ENCODE results near the gene ABHD6. TPM values are rescaled to one million over a fixed set of nuclear protein-coding genes. Genes with fewer than 3 reads are reported as not detected.

ABHD6 gene, protein sequence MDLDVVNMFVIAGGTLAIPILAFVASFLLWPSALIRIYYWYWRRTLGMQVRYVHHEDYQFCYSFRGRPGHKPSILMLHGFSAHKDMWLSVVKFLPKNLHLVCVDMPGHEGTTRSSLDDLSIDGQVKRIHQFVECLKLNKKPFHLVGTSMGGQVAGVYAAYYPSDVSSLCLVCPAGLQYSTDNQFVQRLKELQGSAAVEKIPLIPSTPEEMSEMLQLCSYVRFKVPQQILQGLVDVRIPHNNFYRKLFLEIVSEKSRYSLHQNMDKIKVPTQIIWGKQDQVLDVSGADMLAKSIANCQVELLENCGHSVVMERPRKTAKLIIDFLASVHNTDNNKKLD
- 9.2 and 10.1 TPM in 2 replicates for total RNA-seq

DNA sequence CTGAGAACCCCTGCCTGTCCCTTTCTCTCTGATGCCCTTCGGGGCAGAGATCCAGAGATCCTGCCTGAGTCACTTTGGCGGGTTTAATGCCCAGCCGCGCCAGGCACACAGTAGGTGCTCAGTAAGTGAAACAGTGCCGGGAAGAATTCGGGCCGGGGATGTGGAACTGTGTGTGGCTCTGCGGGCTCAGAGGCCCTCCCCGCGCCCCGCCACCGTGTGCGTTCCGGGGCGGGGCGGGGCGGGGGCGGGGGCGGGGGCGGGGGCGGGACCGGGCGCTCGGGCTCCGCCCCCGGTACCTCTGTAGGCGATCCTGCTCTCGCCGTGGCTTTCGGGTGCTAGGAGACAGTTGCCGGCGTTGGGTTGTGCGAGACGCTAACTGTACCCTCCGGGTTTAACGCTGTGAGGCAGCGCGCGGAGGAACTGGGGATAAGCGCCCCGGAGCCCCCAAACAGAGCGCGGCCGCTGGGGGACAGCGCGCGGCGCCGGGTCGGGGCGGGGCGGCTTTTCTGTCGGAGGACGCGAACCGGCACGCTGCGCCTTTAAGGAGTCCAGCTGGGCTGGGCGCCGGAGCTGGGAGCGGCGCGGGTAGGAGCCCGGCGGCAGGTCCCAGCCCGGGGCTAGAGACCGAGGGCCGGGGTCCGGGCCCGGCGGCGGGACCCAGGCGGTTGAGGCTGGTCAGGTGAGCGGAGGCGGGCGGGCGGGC, at the start of gene ABHD6:
Gene ABHD6, plus strand, starts transcription at position 555 of the 703 bp plus-strand sequence. CDS start 18,795 bp downstream, outside the sequence.
- Mint-ChIP-seq H3K27ac (peak within 1 kb of the TSS; percentile 67), H3K4me3 (peak within 1 kb of the TSS; percentile 90), H3K27me3 (ENCODE audit: insufficient read depth) (peaks cover 32% of the 10 kb centered on the region), H3K4me1 (ENCODE audit: low read depth) (peaks cover 12% of the 10 kb centered on the region), H3K36me3 (ENCODE audit: low read depth) (no peaks in the 10 kb centered on the region), H3K9me3 (no peaks in the 10 kb centered on the region)
- peak; percentile 78 for DNase-seq (ENCODE audit: low spot score)
- intact Hi-C loops (cut with micrococcal nuclease): loop anchor here (1.0 to 10.0 kb wide), 8 partner anchors 23 to 643 kb away; partner anchors contain the start of genes ARF4, DENND6A, FLNB and HTD2

DNA sequence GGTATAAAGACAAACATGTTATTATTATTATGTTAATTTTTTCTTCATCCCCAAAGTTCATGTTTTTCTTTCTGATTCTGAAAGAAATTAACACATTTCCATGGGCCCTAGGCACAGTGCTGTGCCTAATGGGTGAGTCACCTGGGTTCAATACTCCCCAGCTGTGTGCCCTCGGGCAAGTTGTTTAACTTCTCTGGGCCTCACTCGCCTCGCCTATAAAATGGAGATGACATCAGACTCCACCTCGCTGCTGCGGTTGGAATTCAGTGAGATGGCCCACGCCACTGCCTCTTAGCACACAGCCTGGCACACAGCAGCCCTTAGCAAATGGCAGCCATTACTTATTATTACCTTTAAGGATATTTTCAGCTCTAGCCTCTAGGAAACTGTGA, 49.4 kb upstream of the ABHD6 start:
- Mint-ChIP-seq H3K4me3 (no peak overlapping the region), H3K27ac (no peak overlapping the region), H3K27me3 (ENCODE audit: insufficient read depth) (no peaks in the 10 kb centered on the region), H3K4me1 (ENCODE audit: low read depth) (no peaks in the 10 kb centered on the region), H3K9me3 (no peaks in the 10 kb centered on the region), H3K36me3 (ENCODE audit: low read depth) (no peaks in the 10 kb centered on the region)
- no peak for DNase-seq (ENCODE audit: low spot score)
- intact Hi-C loops (cut with micrococcal nuclease): loop anchor here (5.0 kb wide), 1 partner anchor 49 kb away; the partner anchor contains the start of gene ABHD6

DNA sequence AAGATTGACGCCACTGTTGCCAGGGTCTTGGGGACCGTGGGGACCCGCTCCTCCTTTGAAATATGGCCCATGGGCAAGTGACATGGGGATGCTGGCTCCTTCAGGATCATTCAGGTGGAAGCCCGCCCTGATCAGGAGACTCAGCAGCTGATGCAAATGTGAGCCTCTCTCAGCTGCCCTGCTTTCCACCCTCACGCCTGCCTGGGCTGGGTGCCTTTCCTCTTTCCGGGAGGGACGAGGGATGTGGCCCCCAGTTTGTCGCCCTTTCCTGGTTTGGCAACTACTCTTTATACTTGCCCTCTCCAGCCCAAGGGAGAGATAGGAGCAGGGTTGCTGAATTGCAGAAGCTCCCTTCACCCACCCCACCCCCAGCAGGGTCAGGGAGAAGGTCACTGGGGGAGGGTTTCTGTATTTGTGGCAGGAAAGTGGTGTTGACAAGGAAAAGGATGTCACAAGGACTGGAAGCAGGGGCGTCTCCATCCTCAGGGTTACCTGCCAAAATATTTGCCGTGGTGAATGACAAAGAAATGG, 48.6 kb upstream of the ABHD6 start:
- intact Hi-C loops (cut with micrococcal nuclease): loop anchor here (5.0 kb wide), 1 partner anchor 48 kb away; the partner anchor contains the start of gene ABHD6
- DNase-seq (ENCODE audit: low spot score): no peak
- Mint-ChIP-seq H3K4me1 (ENCODE audit: low read depth) (no peaks in the 10 kb centered on the region), H3K27ac (no peak overlapping the region), H3K9me3 (no peaks in the 10 kb centered on the region), H3K4me3 (no peak overlapping the region), H3K36me3 (ENCODE audit: low read depth) (no peaks in the 10 kb centered on the region), H3K27me3 (ENCODE audit: insufficient read depth) (no peaks in the 10 kb centered on the region)

DNA sequence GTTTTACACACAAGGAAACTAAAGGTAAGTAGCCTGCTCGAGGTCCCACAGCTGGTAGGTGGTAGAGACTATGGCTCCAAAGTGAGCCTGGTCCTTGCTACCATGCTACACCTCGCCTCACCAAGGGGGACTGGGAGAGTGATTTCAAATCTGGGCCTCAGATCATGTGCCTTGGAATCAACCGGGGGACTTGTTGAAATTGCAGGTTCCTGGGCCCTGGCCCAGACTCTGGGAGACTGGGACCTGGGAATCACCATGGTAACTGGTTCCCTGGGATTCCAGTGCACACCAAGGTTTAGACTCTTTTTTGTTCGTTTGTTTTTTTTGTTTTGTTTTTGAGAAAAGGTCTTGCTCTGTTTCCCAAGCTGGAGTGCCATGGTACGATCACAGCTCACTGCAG, 47.9 kb upstream of the ABHD6 start:
- Mint-ChIP-seq H3K27me3 (ENCODE audit: insufficient read depth) (no peaks in the 10 kb centered on the region), H3K9me3 (no peaks in the 10 kb centered on the region), H3K36me3 (ENCODE audit: low read depth) (no peaks in the 10 kb centered on the region), H3K4me3 (no peak overlapping the region), H3K4me1 (ENCODE audit: low read depth) (no peaks in the 10 kb centered on the region), H3K27ac (no peak overlapping the region)
- no peak for DNase-seq (ENCODE audit: low spot score)
- intact Hi-C loops (cut with micrococcal nuclease): loop anchor here (5.0 kb wide), 1 partner anchor 48 kb away; the partner anchor contains the start of gene ABHD6

DNA sequence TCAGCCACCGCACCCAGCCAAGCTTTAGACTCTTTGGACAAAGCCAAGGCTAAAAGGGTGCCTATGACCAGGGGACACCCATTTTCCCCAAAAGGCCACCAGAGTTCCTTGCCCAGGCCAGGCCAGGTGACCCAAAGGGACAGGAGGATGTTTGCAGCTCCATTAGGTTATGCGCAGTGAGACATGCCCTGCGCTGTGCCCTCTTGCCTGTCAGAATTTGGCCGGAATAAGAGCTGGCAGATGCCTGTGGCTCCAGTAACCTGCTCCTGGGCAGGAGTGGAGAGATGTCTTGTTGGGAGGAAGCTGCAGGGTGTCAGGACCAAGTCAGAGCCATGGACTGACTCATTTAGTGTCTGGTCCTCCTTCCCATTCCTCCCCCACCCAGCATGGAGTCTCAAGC, 47.3 kb upstream of the ABHD6 start:
- Mint-ChIP-seq H3K9me3 (no peaks in the 10 kb centered on the region), H3K4me3 (no peak overlapping the region), H3K27ac (no peak overlapping the region), H3K27me3 (ENCODE audit: insufficient read depth) (no peaks in the 10 kb centered on the region), H3K36me3 (ENCODE audit: low read depth) (no peaks in the 10 kb centered on the region), H3K4me1 (ENCODE audit: low read depth) (no peaks in the 10 kb centered on the region)
- intact Hi-C loops (cut with micrococcal nuclease): no loop called here
- no peak for DNase-seq (ENCODE audit: low spot score)

DNA sequence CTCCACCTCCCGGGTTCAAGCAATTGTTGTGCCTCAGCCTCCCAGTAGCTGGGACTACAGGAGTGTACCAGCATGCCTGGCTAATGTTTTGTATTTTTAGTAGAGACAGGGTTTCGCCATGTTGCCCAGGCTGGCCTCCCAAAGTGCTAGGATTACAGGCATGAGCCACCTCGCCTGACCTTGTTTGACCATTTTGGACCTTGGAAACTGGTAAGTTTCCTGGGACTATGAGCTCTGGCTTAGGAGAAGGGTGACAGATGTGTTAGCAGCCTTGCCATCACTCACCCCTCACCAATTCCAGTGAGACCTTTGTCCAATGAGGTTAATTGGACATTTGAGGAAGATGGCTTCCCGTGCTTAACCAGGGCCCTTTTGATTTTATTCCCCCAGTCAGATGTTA, 46.7 kb upstream of the ABHD6 start:
- Mint-ChIP-seq H3K4me3 (no peak overlapping the region), H3K9me3 (no peaks in the 10 kb centered on the region), H3K27ac (no peak overlapping the region), H3K4me1 (ENCODE audit: low read depth) (no peaks in the 10 kb centered on the region), H3K27me3 (ENCODE audit: insufficient read depth) (no peaks in the 10 kb centered on the region), H3K36me3 (ENCODE audit: low read depth) (no peaks in the 10 kb centered on the region)
- DNase-seq (ENCODE audit: low spot score): no peak
- intact Hi-C loops (cut with micrococcal nuclease): no loop called here

DNA sequence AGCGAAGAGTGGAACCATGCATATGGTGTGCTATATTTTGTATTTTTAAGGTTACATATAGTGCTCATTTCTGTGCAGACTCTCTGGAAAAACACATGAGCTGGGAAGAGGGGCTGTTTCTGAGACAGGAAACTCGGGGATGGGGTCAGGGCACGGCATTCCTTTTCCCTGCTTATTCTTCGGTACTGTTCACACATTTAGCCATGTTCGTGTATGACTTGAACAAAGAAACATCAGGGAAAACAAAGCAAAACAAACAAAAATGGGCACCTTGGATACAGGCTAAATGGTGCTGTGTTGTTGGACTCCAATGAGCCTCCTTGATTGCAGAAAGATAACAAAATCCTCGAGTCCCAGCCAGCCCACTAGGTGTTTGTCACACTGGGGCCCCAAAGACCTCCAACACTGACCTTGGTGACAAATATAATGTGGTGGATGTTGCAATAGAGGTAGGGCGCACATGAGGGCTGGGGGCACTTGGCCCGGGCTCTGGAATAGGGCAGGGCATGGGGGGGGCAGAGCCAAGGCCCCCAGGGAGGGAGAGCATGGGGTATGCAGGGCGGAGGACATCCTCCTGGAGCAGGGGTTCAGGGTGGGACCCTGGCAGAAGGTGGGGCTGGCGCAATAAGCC, 46.1 kb upstream of the ABHD6 start:
- DNase-seq (ENCODE audit: low spot score): no peak
- Mint-ChIP-seq H3K36me3 (ENCODE audit: low read depth) (no peaks in the 10 kb centered on the region), H3K4me3 (no peak overlapping the region), H3K27ac (no peak overlapping the region), H3K9me3 (no peaks in the 10 kb centered on the region), H3K4me1 (ENCODE audit: low read depth) (no peaks in the 10 kb centered on the region), H3K27me3 (ENCODE audit: insufficient read depth) (no peaks in the 10 kb centered on the region)
- intact Hi-C loops (cut with micrococcal nuclease): no loop called here

DNA sequence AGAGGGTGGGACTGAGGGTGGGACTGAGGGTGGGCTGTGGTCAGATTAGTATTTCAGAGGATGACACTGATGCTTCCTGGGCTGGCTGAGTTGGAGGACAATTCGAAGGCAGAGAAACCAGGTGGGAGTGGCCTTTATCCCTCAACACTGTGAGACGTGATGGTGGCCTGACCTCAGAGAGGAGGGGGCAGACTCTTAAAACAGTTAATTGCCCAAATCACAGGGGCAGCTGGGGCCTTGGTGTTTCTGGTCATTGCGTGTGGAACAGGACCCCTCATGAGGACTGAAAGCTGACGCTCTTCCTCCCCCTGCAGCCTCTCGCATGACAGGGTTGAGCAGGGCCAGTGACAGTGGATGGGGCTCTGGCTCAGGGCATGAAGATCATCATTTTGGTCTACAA, 45.5 kb upstream of the ABHD6 start:
- Mint-ChIP-seq H3K27ac (no peak overlapping the region), H3K36me3 (ENCODE audit: low read depth) (no peaks in the 10 kb centered on the region), H3K27me3 (ENCODE audit: insufficient read depth) (no peaks in the 10 kb centered on the region), H3K4me1 (ENCODE audit: low read depth) (no peaks in the 10 kb centered on the region), H3K4me3 (no peak overlapping the region), H3K9me3 (no peaks in the 10 kb centered on the region)
- intact Hi-C loops (cut with micrococcal nuclease): no loop called here
- DNase-seq (ENCODE audit: low spot score): no peak

DNA sequence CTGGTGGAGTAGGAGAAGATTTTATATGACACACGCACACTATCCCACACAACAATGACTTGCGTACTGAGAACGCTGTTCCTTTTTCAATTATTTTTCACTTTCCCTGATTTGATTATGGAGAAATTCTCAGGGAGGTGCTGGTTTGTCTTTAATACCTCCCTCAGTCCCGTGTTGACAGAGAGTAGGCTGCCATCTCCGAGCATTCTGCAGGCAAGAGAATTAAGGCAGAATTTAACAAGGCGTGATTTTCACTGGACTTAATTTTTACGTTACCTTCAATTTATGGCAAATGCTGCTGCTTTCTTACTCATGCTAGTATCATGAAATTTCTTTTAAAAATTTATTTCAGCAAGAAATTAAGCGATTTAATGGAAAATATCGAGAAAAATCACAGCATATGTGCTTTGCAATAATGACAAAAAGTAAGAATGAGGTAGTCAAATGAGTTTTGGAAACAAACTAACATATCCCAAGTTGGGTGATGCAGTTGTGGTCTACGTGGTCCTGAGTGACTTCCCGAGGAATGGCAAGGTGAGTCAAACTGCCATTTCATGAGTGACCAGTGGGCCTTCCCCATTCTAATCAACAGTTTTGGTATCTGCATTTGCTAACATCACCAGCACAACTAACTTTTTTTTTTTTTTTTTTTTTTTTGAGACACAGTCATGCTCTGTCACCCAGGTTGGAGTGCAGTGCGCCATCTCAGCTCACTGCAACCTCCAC, 43.7 kb upstream of the ABHD6 start:
- Mint-ChIP-seq H3K4me3 (no peak overlapping the region), H3K27ac (no peak overlapping the region), H3K27me3 (ENCODE audit: insufficient read depth) (no peaks in the 10 kb centered on the region), H3K36me3 (ENCODE audit: low read depth) (no peaks in the 10 kb centered on the region), H3K4me1 (ENCODE audit: low read depth) (no peaks in the 10 kb centered on the region), H3K9me3 (no peaks in the 10 kb centered on the region)
- intact Hi-C loops (cut with micrococcal nuclease): no loop called here
- no peak for DNase-seq (ENCODE audit: low spot score)

DNA sequence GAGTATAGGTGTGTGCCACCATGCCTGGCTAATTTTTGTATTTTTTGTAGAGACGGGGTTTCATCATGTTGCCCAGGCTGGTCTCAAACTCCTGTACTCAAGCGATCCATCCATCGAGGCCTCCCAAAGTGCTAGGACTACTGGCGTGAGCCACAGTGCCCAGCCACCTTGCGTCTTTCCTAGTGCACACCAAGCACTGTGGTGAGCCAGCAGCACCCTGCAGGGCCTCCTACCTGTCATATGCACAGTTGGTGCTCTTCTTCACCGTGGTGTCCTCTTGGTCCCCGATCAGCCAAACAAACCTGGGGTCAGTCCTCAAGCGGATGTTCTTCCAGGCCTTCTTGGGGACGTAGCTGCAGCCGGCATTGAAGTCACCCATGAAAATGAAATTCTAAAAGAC, 40.0 kb upstream of the ABHD6 start:
- H3K27me3 Mint-ChIP-seq (ENCODE audit: insufficient read depth): peaks cover 13% of the 10 kb centered on the region

DNA sequence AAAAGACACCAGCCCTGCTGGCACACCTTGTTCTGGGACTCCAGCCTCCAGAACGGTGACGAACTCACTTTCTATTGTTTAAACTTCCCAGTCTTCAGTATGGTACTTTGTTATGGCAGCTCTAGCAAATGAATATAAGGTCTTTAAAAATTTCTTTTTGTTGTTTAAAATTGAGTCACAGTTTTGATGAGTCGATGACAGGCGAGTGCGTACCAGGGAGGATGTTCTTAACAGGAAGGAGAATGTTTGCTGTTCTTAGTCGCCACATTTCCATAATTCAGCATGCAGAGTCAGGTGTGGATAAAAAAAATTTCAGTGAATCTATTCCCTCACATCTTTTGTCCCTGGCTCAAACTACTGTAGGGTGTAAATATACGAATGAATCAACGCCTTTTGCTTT, 39.2 kb upstream of the ABHD6 start:
- DNase-seq (ENCODE audit: low spot score): no peak
- Mint-ChIP-seq H3K27ac (no peak overlapping the region), H3K9me3 (no peaks in the 10 kb centered on the region), H3K36me3 (ENCODE audit: low read depth) (no peaks in the 10 kb centered on the region), H3K27me3 (ENCODE audit: insufficient read depth) (peaks cover 13% of the 10 kb centered on the region), H3K4me1 (ENCODE audit: low read depth) (peaks cover 5% of the 10 kb centered on the region), H3K4me3 (no peak overlapping the region)
- intact Hi-C loops (cut with micrococcal nuclease): no loop called here

More for the DNA sequence above, 40.0 kb upstream of the ABHD6 start:
- DNase-seq (ENCODE audit: low spot score): no peak
- no peaks in the 10 kb centered on the region for H3K36me3 Mint-ChIP-seq (ENCODE audit: low read depth)
- H3K27ac Mint-ChIP-seq: no peak overlapping the region
- H3K4me3 Mint-ChIP-seq: no peak overlapping the region
- no peaks in the 10 kb centered on the region for H3K4me1 Mint-ChIP-seq (ENCODE audit: low read depth)
- no peaks in the 10 kb centered on the region for H3K9me3 Mint-ChIP-seq
- intact Hi-C loops (cut with micrococcal nuclease): no loop called here

DNA sequence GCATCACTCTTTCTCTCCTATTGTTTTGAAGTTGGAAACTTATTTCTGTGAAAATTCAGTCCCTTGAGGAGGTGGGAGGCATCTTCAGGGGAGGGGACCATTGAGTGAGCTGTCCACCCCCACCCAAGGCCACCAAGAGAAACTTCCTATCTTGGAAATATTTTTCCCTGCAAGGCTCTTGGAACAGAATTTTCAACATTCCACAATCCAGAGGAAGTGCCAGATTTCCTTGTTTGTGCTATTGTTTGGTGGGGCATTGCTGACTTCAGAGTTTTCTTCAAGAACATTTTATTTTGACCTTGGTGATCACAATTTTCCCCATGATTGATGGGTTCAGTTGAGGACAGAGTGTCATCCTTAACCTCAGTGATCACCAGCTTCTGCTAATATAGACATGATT, 38.8 kb upstream of the ABHD6 start:
- DNase-seq (ENCODE audit: low spot score): no peak
- intact Hi-C loops (cut with micrococcal nuclease): no loop called here

More for the DNA sequence above, 38.8 kb upstream of the ABHD6 start:
- peaks cover 6% of the 10 kb centered on the region for H3K4me1 Mint-ChIP-seq (ENCODE audit: low read depth)
- no peak overlapping the region for H3K4me3 Mint-ChIP-seq
- H3K36me3 Mint-ChIP-seq (ENCODE audit: low read depth): no peaks in the 10 kb centered on the region
- no peak overlapping the region for H3K27ac Mint-ChIP-seq
- no peaks in the 10 kb centered on the region for H3K9me3 Mint-ChIP-seq
- H3K27me3 Mint-ChIP-seq (ENCODE audit: insufficient read depth): peaks cover 13% of the 10 kb centered on the region

Measured in activated T-helper 1 cell treated with anti-CD3 and anti-CD28 coated beads, Interleukin-12 subunit alpha, Interleukin-12 subunit beta, Interleukin-2, Interleukin-4 antibody, amounts not matched to agents 30 ng/mL and 10 ng/mL and 1 ng/mL, durations not matched to agents 14 hours and 24 hours and 36 hours (primary cell).